ENCODE results near the gene KLHL29.
A peak's percentile ranks its signal among the peaks of the same experiment; 100 is the strongest.

KLHL29 gene

GRCh38 chr2:23584054-23584745, 199.2 kb downstream of the KLHL29 start:
- DNase-seq: no peak

- DNase-seq: peak; percentile 59
Observed at GRCh38 chr2:23585273-23586170, 200.5 kb downstream of the KLHL29 start.

- no peak for DNase-seq
Observed at GRCh38 chr2:23586741-23587306, 201.8 kb downstream of the KLHL29 start.

GRCh38 chr2:23587341-23587880, 202.4 kb downstream of the KLHL29 start:
- DNase-seq: no peak

- no peak for DNase-seq
Observed at GRCh38 chr2:23588106-23588505, 203.1 kb downstream of the KLHL29 start.

- DNase-seq: no peak
Observed at GRCh38 chr2:23588508-23589201, 203.7 kb downstream of the KLHL29 start.

- DNase-seq: no peak
Observed at GRCh38 chr2:23589220-23589647, 204.3 kb downstream of the KLHL29 start.

GRCh38 chr2:23589739-23590138, 204.8 kb downstream of the KLHL29 start:
- no peak for DNase-seq

- no peak for DNase-seq
Observed at GRCh38 chr2:23590241-23590869, 205.4 kb downstream of the KLHL29 start.

GRCh38 chr2:23591111-23591510, 206.1 kb downstream of the KLHL29 start:
- DNase-seq: no peak

- DNase-seq: no peak
Observed at GRCh38 chr2:23592061-23592685, 207.2 kb downstream of the KLHL29 start.

- DNase-seq: no peak
Observed at GRCh38 chr2:23592898-23593751, 208.1 kb downstream of the KLHL29 start.

GRCh38 chr2:23593752-23594459, 208.9 kb downstream of the KLHL29 start:
- no peak for DNase-seq

- no peak for DNase-seq
Observed at GRCh38 chr2:23594460-23594825, 209.5 kb downstream of the KLHL29 start.

- DNase-seq: no peak
Observed at GRCh38 chr2:23595021-23595420, 210.0 kb downstream of the KLHL29 start.

GRCh38 chr2:23595601-23596251, 210.7 kb downstream of the KLHL29 start:
- no peak for DNase-seq

GRCh38 chr2:23596316-23596885, 211.4 kb downstream of the KLHL29 start:
- no peak for DNase-seq

- DNase-seq: no peak
Observed at GRCh38 chr2:23597687-23598086, 212.7 kb downstream of the KLHL29 start.

- no peak for DNase-seq
Observed at GRCh38 chr2:23599006-23599405, 214.0 kb downstream of the KLHL29 start.

Data from NCI-H187 treated with DMSO at 0.1 percent for 48 hours (cell line).